Measurements from ENCODE around the gene CR1L.

GRCh38 chr1:207763091-207763490 is 118.2 kb downstream of the CR1L start:
- TF ChIP-seq POLR2AphosphoS5 (IDR thresholded peaks at IDR 0.05; ENCODE audit: low read depth, low read length) (no peak), TAF1 (IDR thresholded peaks at IDR 0.05; ENCODE audit: borderline replicate concordance, insufficient read depth, low read length) (no peak), REST (IDR thresholded peaks at IDR 0.05; ENCODE audit: insufficient read depth in 1 of 2, low read depth in 2 of 2, low read length in 2 of 2) (no peak)
